Ishikawa (cell line): ENCODE measurements around the gene BICDL1.
A peak's percentile ranks its signal among the peaks of the same experiment; 100 is the strongest.

Experiments
- CEBPB ChIP-seq: IDR thresholded peaks from 2 replicates; pipeline ENCODE4 v1.6.1; 2012
- CREB1 ChIP-seq: IDR thresholded peaks from 2 replicates; pipeline ENCODE4 v1.6.1; 2012; ENCODE audit warnings: low read depth
- EGR1 ChIP-seq: IDR thresholded peaks from 2 replicates; pipeline ENCODE4 v1.6.1; 2012
- EP300 ChIP-seq: IDR thresholded peaks from 2 replicates; pipeline ENCODE4 v1.6.1; 2012; ENCODE audit warnings: borderline replicate concordance
- FOXM1 ChIP-seq: IDR thresholded peaks from 2 replicates; pipeline ENCODE4 v1.6.1; 2012; ENCODE audit warnings: low read depth, borderline replicate concordance
- NFIC ChIP-seq: IDR thresholded peaks from 2 replicates; pipeline ENCODE4 v1.6.1; 2012
- RAD21 ChIP-seq: IDR thresholded peaks from 2 replicates; pipeline ENCODE4 v1.6.1; 2012; ENCODE audit warnings: low read depth
- TAF1 ChIP-seq: IDR thresholded peaks from 2 replicates; pipeline ENCODE4 v1.6.1; 2012; ENCODE audit warnings: low read depth, mild to moderate bottlenecking
- TCF12 ChIP-seq: IDR thresholded peaks from 2 replicates; pipeline ENCODE4 v1.6.1; 2012; ENCODE audit warnings: low read depth
- TEAD4 ChIP-seq: IDR thresholded peaks from 2 replicates; pipeline ENCODE4 v1.6.1; 2012
- YY1 ChIP-seq: IDR thresholded peaks from 2 replicates; pipeline ENCODE4 v1.6.1; 2012; ENCODE audit warnings: low read depth
- ZBTB7A ChIP-seq: IDR thresholded peaks from 2 replicates; pipeline ENCODE4 v1.6.1; 2012; ENCODE audit warnings: low read depth
- TF ChIP-seq, protein P1 (sequence below): IDR thresholded peaks from 2 replicates; pipeline ENCODE4 v1.6.1; 2012
- TF ChIP-seq, protein P2 (sequence below): IDR thresholded peaks from 2 replicates; pipeline ENCODE4 v1.6.1; 2012
- TF ChIP-seq, protein P3 (sequence below): IDR thresholded peaks from 2 replicates; pipeline ENCODE4 v1.6.1; 2012; ENCODE audit warnings: low read depth, mild to moderate bottlenecking

BICDL1 gene

DNA sequence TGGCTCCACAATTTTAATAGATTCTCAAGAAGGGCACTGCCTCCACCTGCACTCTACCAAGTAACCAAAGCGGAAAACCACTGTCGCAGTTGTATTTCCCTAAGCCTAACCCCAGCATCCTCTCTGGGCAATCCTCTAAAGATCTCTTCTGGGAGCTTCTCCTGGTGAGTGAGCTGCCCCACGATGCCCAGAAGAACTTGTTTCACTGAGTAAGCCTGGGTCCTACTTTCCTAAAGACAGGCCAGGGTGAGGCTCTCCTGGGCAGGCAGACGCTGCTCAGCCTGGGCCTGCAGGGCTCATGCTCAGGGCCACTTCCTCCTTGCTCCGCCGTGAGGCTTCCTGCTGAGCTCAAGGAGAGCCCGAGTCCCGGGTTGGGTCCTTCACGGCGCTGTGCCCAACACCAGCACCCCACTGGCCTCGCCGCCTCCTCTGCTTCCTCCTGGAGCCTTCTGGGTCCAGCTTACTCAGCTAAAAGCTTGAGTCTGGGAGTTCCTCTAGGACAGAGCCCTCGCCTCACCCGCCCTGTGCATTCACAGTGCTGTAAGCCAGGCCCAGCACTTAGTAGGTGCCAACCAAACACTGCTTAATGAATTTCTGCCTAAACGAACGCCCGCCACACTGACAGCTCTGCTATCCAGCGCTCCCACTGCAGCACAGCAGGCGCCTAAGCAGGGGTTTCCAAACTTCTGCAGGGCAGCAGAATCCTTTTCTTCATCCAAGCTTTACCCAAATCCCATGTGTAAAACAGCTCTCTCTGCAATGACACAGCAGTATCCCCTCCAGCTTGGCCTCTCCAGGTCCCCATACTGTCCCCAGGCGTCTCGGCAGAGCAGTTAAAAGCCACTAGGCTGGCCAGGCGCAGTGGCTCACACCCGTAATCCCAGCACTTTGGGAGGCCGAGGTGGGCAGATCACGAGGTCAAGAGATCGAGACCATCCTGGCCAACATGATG is 121.8 kb downstream of the BICDL1 start:
- TF ChIP-seq, protein P1, sequence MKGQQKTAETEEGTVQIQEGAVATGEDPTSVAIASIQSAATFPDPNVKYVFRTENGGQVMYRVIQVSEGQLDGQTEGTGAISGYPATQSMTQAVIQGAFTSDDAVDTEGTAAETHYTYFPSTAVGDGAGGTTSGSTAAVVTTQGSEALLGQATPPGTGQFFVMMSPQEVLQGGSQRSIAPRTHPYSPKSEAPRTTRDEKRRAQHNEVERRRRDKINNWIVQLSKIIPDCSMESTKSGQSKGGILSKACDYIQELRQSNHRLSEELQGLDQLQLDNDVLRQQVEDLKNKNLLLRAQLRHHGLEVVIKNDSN: no peak
- TF ChIP-seq, protein P2, sequence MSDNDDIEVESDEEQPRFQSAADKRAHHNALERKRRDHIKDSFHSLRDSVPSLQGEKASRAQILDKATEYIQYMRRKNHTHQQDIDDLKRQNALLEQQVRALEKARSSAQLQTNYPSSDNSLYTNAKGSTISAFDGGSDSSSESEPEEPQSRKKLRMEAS: no peak
- TF ChIP-seq CREB1 (no peak), CEBPB (no peak), TEAD4 (no peak), TCF12 (no peak), EGR1 (no peak), TAF1 (no peak), RAD21 (no peak), ZBTB7A (no peak), FOXM1 (no peak), YY1 (no peak), EP300 (no peak), NFIC (no peak)
- TF ChIP-seq, protein P3, sequence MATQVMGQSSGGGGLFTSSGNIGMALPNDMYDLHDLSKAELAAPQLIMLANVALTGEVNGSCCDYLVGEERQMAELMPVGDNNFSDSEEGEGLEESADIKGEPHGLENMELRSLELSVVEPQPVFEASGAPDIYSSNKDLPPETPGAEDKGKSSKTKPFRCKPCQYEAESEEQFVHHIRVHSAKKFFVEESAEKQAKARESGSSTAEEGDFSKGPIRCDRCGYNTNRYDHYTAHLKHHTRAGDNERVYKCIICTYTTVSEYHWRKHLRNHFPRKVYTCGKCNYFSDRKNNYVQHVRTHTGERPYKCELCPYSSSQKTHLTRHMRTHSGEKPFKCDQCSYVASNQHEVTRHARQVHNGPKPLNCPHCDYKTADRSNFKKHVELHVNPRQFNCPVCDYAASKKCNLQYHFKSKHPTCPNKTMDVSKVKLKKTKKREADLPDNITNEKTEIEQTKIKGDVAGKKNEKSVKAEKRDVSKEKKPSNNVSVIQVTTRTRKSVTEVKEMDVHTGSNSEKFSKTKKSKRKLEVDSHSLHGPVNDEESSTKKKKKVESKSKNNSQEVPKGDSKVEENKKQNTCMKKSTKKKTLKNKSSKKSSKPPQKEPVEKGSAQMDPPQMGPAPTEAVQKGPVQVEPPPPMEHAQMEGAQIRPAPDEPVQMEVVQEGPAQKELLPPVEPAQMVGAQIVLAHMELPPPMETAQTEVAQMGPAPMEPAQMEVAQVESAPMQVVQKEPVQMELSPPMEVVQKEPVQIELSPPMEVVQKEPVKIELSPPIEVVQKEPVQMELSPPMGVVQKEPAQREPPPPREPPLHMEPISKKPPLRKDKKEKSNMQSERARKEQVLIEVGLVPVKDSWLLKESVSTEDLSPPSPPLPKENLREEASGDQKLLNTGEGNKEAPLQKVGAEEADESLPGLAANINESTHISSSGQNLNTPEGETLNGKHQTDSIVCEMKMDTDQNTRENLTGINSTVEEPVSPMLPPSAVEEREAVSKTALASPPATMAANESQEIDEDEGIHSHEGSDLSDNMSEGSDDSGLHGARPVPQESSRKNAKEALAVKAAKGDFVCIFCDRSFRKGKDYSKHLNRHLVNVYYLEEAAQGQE: no peak

DNA sequence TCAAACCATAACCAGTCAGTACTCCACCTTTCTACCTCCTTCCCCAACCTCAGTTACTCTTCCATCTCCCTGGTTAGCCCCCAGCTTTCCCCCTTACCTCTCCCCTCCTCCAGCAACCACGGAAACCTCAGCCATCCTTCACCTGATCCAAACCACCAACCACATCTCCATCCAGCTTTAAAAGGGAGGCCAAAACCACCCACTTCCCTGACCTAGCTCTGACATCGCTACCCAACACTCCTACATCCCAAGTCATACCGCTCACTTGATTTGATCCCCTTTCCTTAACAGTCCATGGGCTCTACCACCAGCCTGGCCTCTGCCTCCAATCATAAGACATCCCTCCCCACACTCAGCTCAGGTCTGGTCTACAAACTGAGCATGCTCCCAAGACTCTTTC is 126.0 kb downstream of the BICDL1 start:
- TF ChIP-seq CREB1 (no peak), RAD21 (no peak), YY1 (no peak), TEAD4 (no peak), ZBTB7A (no peak), CEBPB (no peak), TAF1 (no peak), TCF12 (no peak), FOXM1 (no peak), EGR1 (no peak), EP300 (no peak), NFIC (no peak)
- TF ChIP-seq, protein P1: no peak
- TF ChIP-seq, protein P2: no peak
- TF ChIP-seq, protein P3: no peak

DNA sequence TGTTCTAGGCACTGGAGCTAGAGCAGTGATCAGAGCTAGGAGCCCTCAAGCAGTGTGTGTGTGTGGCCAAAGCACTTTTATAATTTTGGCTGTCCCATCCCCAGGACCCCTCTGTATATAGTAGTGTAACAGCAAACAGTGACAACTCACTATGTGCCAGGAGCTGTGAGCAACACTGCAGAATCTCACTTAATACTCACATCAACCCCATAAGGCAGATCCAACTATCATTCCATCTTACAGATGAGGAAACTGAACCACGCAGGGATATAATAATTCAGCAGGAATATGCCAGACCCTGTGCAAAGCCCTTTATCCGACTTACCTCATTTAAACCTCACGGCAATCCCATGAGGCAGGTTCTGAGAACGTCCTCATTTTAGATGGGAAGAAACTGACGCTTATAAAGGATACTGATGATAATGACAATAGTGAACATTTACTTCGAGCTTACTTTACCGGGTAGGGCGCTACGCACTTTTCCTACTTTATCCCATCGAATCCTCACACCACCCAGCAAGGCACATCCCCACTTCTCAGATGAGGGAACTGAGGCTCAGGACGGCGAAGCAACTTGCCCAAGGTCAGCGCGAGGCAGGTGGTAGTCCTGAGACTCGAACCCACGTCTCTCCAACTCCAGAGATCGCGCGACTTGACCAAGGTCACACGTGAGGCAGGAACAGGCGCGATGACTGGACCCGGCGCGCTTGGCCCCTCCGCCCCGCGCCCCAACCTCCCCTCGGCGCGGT is 126.8 kb downstream of the BICDL1 start:
- no peak for TF ChIP-seq NFIC
- TF ChIP-seq, protein P2: peak; percentile 54; the same call in 1 of the 2 replicates
- TF ChIP-seq EGR1: no peak
- TF ChIP-seq, protein P1: 0 out of 2 replicates have a peak, but pooled peaks have one; percentile 16
- TF ChIP-seq RAD21: no peak

DNA sequence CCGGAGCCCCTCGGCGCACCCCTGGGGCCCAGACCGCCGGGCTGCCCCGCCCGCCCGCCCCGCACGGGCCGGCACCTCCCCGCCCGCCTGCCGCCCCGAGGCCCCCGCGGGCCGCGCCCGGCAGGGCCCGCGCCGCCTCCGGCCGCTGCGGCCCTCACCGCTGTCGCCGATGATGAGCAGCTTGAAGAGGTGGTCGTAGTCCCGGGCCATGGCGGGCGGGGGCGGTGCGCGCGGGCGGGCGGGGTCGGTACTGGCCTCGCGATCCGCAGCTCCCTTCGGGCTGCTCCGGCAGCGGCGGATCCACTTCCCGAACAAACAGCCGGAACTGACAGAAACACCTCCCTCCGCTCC is 127.4 kb downstream of the BICDL1 start, which contains the start of gene RAB35:
RAB35 (minus strand) TSS at position 313 of the 351 bp plus-strand sequence; CDS start at position 210, 103 bp downstream.
- TF ChIP-seq TAF1: no peak
- TF ChIP-seq, protein P3: no peak
- TF ChIP-seq, protein P2: no peak
- TF ChIP-seq CEBPB: no peak
- no peak for TF ChIP-seq YY1
- no peak for TF ChIP-seq CREB1
- no peak for TF ChIP-seq ZBTB7A
- no peak for TF ChIP-seq EP300
- no peak for TF ChIP-seq RAD21
- TF ChIP-seq FOXM1: no peak
- no peak for TF ChIP-seq NFIC
- TF ChIP-seq TCF12: no peak
- no peak for TF ChIP-seq TEAD4
- TF ChIP-seq EGR1: no peak
- TF ChIP-seq, protein P1: no peak
